GM19328 (cell line): ENCODE measurements around the gene HS3ST3B1.
A peak's percentile ranks its signal among the peaks of the same experiment; 100 is the strongest.

Experiments used
- ATAC-seq: cut with Tn5 transposase; IDR thresholded peaks from one replicate; pipeline ENCODE4 v1.9.1; 2021; ENCODE audit warnings: mild to moderate bottlenecking, moderate library complexity; ENCODE audit not compliant: unreplicated experiment

The HS3ST3B1 gene

DNA sequence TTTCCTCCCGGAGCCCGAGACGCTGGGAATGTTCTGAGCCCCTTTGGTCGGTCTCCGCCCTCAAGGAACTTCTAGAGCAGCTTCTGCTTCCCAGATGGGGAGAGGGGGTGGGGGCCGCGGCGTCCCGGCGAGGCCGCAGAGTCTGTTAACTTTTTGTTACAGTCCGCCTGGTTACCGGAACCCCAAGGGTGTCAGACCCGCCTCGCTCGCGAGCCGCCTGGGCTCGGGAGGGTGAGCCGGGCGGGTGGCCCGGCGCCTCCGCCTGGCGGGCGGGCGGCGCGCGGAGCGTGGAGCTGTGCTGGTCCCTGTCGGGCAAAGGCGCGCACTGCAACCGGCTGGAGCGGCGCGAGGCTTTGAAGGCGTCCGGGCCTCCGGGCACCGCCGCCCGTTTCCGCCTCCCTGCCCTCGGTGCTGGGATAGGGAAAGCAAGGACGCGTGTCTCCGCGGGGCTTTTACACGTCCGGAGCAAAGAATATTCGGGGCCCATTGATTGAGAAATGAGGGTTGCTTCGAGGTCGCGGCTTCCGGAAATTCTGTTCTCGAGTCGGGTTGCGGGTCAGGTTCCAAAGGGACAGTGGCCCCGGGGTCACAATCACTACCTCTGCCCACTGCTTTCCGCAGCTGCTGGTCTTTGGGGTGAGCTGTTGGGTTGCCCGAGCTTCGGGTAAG is 1.7 kb downstream of the HS3ST3B1 start:
- peak; percentile 59 for ATAC-seq

DNA sequence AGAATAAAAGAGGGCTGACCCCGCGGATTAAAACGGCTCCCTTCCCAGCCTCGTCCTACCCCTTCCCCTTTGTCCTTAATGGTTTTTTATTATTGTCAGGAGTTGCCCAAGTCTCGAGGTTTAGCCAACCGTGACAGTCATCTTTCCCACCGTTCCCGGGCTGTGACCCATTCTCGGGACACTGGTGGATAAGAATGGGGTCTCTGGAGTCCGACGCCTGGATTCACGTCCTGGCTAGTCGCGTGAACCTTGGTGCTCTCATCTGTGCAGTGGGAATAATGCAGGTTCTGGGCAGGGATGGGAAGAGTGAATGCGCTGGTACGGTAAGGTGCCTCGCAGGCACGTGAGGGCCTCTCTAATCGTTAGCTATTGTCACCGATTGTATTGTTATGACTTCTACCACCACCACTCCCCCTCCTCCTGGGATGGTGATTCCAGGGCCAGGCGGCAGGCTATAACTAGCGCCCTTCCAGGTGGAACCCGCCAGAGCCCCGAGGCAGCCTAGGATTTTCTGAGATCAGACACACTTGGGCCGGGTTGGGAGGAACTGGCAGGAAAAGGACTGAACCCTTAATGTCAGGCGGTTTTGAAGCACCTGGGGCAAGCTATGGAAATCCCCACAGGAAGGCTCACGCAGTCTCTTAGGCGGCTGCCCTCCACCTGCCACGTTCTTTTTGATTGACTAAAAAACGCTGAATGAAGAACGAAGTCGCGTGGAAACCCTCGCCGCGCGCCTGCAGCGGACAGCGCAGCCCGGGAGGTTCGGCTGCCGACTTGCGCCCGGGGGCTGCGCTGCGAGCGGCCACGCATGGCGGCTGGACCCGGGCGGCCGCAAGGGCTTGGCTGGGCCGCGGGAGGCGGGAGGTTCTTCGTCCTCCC is 2.7 kb downstream of the HS3ST3B1 start:
- no peak for ATAC-seq

DNA sequence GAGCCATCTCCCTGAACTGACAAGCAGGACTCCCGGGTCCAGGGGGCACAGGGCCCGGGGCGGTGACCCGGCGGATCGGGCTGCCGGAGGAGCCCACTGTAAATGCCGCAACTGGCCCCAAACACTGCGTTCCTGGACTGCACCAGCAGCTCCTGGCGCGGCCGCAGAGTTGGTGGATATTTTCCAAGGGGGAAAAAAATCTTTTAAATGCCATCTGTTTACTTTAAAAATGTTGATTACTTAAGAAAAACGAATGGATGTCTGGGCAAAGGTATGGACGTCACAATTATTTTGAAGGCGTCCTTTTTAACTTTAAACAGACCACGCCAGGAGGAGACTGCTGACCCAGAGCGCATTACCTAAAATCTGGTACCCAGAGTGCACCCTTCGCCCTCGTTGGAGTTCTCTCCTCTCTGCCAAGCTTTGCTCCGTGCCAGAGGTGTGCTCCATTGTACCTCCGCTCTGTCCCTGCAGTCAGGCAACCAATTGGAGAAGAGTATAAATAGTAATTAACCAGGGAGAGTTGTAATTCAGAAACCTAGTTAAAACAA is 3.4 kb downstream of the HS3ST3B1 start:
- ATAC-seq = no peak

DNA sequence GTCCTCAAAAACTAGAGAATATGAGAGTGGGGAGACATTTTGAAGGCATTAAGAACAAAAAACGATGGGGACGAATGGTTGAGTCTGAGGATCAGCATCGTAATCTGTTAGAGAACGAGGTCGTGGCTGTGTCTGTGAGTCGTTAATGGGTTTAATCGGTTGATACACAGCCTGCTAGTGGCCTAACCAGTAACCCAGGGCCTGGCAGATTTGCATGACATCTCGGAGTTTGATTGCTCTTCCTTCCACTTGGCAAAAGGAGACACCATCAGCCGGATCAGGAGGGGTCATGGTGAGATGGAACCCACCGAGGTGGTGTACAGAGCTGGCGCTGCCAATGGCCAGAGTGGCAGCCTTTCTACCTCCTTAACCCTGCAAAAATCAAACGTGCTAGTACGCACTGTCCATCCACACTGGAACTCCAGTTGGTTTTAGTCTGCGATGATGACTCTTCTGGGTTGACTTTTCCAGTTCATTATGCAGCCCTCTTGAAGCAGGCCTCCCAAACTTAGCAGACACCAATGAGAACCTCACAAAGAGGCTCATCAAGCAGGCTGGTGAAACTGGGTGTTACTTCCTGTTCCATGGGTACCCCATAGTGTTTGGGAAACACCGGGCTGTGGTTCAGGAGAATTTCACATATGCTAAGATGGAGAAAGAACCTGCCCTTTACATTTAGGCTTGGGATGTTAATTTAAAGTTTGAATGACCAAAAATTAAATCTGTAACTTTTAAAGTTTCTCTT is 4.1 kb downstream of the HS3ST3B1 start:
- no peak for ATAC-seq

DNA sequence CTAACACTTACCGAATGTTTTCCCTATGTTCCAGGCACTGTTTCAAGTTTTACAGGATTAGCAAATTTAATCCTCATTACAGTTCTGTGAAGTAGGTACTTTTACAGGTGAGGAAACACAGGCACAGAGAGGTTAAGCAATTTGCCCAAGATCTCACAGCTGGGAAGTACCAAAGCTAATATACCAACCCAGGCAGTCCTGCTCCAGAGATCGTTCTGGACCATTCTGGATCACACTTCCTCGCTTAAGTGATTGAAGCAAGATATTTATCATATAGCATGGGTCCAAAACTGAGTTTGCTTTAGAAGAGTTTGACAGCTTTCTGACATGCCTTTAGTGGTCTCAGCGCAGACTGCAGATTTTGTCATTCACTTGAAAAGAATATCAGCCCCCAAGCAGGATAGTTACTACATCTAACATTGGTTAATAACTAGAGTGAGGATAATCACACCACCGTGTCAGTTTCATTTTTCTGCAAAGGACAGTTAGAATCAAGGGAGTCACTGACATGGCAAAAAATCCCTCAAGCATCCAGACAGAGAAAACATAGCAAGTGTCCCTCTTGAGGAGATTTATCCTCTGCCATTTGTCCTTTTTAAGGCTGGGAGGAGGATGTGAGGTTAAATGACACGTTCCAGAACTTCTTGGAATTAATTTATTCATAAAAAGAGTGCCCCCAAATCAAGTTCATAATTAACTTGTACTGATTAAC is 5.1 kb downstream of the HS3ST3B1 start:
- no peak for ATAC-seq

DNA sequence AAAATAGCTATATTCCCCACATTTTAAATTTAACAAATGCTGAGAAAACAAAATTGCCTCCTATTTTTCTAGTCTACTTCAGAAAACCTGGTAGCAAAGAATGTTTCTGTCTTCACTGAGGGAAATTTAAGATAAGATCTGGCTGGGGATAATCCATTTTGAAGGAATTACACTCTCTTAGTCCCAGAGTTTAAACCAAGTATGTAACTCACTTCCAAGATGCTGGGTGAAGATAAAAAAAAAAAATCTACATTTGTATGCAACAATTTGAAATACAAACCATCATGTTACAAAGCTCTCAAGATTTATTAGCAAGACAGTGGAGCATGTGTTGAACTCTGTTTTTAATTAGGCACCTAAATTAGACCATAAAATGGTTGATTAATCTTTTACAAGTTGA is 5.7 kb downstream of the HS3ST3B1 start:
- no peak for ATAC-seq

DNA sequence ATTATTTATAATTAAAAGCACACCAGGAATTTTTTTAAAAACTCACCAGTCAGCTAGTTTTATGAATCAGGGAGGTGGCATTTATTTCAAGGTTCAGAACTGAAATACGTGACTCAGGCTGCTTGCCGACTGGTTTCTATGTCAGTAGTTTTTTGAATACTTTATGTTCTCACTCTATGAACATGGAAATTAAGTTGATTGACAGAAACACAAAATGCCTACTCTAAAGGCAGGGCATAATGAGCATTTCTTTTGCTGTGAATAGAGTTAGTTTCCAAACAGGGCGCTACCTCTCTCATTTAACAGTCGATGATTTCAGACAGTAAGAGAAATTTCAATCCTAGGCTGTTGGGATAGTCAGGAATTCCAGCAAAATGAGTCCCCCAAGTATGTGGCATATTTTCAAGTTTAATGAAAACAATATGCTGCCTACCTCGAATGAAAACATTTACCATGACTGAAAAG is 6.7 kb downstream of the HS3ST3B1 start:
- no peak for ATAC-seq

DNA sequence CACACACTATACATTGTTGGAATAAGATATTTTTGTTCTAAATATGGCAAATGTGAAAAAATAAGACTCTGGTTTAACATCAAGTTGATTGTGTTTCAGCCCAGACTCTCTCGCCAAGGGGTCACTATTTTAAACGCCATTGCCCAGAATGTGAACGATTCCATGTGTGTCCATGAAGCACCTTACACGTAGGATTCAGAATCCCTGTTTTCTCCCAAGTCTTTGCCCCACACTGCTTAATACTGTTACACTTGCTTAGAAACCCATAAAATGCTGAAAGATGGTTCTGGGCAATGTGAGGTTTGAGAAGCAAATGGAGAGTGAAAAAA is 7.7 kb downstream of the HS3ST3B1 start:
- ATAC-seq = no peak

DNA sequence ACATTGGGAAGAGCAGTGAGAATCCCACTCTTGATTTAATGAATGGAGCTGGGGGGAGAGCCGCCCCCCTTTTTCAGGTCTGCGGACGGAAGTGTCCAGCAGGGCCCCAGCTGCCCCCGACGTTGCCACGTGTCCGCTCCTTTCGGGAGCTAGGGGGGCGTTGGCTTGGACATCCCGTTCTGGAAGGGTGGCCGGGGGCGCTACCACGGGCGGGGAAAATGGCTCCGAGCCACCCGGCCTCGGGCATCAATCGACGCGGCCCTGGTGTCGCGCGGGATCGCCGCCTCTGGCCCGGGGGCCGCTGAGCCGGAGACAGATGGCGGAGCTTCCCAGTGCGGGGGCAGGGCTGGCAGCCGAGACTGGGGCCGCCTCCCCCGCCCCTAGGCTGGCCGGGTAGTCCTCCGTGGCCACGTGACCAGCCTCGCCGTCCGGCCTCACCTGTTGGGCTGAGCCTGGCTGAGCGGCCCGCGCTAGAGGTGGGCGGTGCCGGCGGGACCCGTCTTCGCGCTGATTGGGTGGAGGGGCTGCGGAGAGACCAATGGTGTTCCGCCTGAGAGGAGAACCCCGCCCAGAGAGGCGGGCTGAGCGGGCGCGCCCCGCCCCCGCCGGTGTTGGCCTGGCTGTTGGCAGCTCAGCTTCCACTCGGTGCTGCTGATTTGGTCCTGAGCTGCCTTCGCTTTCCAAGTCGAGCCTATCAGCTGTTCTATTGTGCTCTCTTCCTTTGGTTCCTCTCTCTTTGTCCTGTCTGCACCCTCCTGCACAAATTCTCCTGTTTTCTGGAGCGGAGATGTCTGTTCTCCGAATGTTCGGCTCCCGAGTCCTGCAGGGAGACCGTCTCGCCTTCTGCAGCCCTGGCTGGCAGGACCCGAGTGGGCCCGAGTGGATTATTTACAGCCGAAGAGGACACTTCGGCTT is 8.3 kb downstream of the HS3ST3B1 start:
- no peak for ATAC-seq

DNA sequence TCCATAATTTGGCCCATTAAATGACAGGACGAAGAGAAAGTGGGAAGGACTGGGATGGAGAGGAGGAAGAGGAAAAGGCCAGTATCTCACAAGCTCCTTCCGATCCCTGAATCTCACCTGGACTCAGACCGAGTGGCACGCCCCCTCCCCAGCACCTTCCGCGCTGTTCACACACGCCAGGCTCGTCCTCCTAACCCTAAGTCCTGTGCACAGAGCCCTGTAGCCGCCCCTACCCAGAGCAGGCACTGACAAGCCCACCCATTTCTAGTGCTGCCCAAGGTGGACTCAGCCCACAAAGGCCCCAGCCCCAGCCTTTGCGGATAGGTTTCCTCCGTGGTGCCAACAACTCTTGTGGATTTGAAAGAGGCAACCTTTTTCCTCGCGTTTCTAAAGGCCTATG is 9.2 kb downstream of the HS3ST3B1 start:
- no peak for ATAC-seq

DNA sequence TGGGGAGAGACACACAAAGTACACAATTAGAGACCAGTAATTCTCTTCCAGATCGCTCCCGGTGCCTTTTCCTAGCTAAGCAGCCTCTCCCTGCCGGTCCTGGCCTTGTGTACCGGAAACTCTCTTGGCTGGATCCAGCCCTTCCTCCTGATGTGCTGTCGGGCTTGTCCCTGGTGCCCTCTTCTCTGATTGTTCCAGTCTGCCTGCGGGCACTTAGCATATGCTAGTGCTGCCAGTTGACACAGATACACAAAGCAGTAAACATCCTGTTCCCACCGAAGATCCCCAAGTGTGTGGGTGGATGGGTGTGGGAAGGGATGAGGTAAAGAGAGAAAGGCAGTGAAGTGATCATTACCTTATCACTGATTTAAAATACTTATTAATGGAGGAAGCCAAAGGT is 9.7 kb downstream of the HS3ST3B1 start:
- no peak for ATAC-seq

DNA sequence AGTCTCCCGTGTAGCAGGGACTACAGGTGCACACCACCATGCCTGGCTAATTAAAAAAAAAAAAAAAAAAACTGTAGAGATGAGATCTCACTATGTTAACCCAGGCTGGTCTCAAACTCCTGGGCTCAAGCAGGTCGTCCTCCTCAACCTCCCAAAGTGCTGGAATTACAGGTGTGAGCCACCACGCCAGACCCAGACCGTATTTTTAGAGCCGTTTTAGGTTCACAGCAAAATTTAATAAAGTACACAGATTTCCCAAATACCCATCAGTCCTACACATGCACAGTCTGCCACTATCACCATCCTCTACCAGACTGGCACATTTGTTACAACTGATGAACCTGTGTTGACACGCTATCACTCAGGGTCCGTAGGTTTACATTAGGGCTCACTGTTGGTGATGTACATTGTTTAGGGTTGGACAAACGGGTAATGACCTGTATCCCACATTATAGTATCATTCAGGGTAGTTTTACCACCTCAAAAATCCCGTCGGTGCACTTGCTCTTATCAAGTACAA is 10.4 kb downstream of the HS3ST3B1 start:
- no peak for ATAC-seq

DNA sequence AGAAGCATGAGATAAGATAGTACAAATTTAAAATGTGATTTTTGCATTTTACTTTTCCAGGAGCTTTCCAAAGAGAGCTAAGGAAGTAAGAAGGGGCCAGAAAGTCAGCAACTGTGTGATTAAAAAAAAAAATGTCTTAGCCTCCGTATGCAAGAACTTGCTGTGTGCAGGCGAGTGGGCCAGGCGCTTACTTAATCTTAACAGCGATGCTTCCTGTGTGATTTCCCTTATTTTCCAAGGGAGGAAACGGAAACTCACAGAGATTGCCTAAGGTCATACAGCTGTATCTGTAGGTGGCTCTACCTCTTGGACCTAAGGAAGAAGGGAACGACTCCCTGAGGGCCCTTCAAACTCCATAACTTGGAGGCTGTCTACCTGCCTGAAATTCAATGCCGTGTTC is 11.1 kb downstream of the HS3ST3B1 start:
- no peak for ATAC-seq

DNA sequence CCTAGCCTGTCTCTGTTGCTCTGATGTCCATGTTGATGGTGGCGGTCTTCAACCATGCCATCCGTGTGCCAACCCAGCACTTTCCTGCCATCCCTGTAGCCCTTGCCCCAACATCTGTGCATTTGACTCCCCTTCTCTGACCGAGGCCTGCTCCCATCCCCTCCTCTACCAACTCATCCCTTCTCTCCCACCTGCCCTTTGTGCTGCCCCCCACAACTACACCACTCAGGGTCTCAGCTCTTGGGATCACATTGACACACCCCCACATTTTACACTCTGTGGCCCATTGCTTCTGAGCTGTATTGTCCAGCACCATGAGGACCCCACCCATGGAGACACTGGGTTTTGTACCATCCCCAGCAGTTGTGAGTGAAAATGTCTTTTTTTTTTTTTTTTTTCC is 11.6 kb downstream of the HS3ST3B1 start:
- ATAC-seq = no peak

DNA sequence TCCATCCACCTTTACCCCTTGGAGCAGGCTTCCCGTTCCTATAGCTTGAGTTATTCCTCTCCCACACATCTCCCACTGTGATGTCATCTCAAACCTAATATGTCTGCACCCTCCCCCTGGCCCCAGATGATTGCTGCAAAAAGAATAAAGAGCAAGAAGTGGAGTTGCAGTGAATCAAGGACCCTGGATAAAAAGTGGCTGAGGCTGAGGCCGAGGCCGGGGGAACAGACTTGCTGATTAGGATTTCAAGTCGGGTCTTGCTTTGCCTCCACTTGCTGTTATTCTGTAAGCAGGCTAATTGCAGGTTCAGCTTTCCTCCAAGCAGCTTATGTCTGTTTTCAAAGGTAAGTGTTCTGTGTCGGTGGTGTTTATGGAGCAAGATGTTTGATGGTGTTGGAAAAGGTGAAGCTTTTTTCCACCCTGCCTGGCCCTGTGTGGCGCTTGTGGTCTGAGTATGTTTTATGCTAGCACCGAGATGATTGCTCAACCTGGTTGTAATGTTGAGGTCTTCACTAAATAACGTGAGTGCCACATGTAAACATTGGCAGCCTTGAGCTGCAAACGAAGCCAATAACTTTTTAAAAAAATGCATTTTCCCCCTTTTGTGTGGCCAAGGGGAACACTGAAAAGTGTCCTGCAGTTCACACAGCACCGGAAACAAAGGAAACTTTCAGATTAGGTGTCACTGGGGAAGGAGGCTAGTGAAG is 15.4 kb downstream of the HS3ST3B1 start:
- no peak for ATAC-seq

DNA sequence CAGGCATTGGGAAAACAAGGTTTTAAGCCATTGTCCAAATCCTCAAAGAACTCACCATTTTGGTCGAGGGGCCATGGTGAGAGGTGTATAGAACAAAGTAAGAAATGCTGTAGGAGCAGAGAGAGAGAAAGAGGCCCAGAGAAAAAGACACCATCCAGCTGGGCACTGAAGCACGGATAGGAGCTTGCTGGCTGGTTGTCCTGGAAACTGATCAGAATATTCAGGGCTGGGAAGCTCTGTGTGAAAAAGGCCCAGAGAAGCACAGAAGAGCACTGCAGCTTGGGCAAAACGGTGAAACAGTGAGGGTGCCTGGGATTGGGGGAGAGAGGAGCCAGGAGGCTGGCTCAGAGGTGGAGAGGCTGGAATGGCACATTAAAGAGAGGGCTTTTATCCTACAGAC is 16.5 kb downstream of the HS3ST3B1 start:
- no peak for ATAC-seq

DNA sequence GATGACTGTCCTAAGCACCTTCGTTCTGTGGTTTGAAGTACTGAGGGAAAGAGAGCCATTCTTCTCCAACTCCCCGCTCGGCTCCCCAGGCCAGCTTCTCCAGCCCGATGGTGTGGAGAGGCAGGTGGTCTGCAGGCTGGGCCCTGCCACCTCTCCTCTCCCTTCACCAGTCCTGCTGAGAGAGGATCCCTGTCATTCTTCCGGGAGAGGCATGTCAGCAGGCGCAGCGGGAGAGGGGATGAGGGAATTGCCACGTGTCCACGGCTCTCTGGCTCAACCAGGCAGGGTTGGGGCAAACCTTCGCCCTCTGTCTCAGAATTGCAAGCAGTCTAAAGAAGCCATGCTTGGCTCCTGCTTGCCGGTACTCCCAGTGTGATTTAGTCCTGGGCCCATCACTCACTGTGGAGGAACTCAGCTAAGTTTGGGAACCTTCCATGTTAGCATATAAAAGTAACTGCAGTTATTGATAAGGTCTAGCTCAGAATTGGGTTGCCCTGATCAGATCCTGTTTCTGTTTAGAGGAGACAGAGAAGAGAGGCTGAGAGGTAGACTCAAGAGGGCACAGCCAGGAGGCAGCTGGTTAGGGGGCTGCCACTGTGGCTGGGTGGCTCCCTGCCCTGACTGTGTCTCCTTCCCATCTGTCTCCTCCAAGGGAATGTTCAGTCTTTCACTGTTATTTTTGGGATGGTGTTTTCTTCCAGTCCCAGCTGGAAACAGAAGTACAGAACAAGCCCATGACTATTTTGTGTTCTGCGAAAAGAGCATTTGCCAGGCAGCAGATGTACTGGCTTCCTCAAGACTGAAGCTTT is 17.4 kb downstream of the HS3ST3B1 start:
- no peak for ATAC-seq

DNA sequence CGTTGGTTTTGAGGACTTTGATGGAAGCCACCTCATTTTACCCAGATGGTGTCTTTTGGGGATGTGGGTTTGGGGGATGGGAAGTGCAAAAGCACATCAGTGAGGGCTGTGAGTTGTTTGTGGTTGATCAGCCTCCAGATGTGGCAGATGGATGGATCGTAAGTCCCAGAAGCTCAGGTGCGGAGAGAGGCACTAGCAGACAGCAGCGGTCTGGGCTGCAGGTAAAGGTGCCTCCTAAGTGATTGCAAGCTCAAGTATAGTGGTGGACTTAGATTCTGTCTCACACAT is 18.0 kb downstream of the HS3ST3B1 start:
- ATAC-seq = no peak
